Adipocyte (in vitro differentiated cells): ENCODE data around the gene CORIN.

Experiments used
- DNase-seq: peaks from one replicate; pipeline ENCODE4 v3.0.0-alpha.2; 2015; ENCODE audit warnings: low read depth
- H3K27me3 ChIP-seq: replicated peaks from 2 replicates; pipeline ENCODE4 v1.7.0; 2013; ENCODE audit warnings: mild to moderate bottlenecking, low read length, moderate library complexity; ENCODE audit not compliant: control insufficient read depth, insufficient read depth
- H3K36me3 ChIP-seq: 2 replicates; pipeline ENCODE4 v1.7.0; 2013; ENCODE audit warnings: low read length, mild to moderate bottlenecking, moderate library complexity; ENCODE audit not compliant: control insufficient read depth, insufficient read depth, severe bottlenecking
- H3K4me1 ChIP-seq: 2 replicates; pipeline ENCODE4 v1.7.0; 2013; ENCODE audit warnings: mild to moderate bottlenecking, low read length, moderate library complexity; ENCODE audit not compliant: control insufficient read depth, insufficient read depth
- H3K4me3 ChIP-seq: 2 replicates; pipeline ENCODE4 v1.7.0; 2013; ENCODE audit warnings: mild to moderate bottlenecking, low read length, moderate library complexity
- H3K9ac ChIP-seq: 2 replicates; pipeline ENCODE4 v1.7.0; 2013; ENCODE audit warnings: mild to moderate bottlenecking, low read length, moderate library complexity
- H3K9me3 ChIP-seq: 2 replicates; pipeline ENCODE4 v1.7.0; 2013; ENCODE audit warnings: mild to moderate bottlenecking, low read length, moderate library complexity; ENCODE audit not compliant: control insufficient read depth

CORIN gene

DNA sequence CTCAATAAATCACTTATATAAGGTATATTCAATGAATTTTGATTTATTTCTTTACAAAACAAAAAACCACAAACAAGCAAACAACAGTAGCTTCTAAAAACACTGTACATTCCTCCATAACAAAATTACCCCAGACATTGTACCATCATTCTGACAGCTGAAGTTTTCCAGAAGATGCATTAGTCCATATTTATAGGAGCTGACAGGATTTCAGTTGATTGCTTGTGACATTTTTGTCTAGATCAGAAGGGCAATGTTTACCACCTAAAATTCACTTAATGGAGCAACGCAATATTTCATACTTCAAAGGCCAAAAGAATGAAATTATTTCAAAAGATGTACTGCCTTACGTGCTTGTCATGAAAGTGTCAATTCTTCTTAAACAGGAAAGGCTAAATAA, 185.8 kb downstream of the CORIN start:
- no peak overlapping the region for H3K4me3 ChIP-seq
- no peaks in the 10 kb centered on the region for H3K4me1 ChIP-seq
- H3K36me3 ChIP-seq, result no peaks in the 10 kb centered on the region
- no peak overlapping the region for H3K9ac ChIP-seq
- no peak for DNase-seq
- no peaks in the 10 kb centered on the region for H3K9me3 ChIP-seq
- peaks cover 22% of the 10 kb centered on the region for H3K27me3 ChIP-seq

GRCh38 chr4:47651231-47651630, 186.6 kb downstream of the CORIN start:
- Histone ChIP-seq H3K9ac (no peak overlapping the region), H3K27me3 (peaks cover 22% of the 10 kb centered on the region), H3K4me3 (no peak overlapping the region), H3K36me3 (no peaks in the 10 kb centered on the region), H3K4me1 (no peaks in the 10 kb centered on the region), H3K9me3 (no peaks in the 10 kb centered on the region)
- DNase-seq, result no peak

- Histone ChIP-seq H3K27me3 (peaks cover 22% of the 10 kb centered on the region), H3K9ac (no peak overlapping the region), H3K9me3 (no peaks in the 10 kb centered on the region), H3K4me3 (no peak overlapping the region), H3K36me3 (no peaks in the 10 kb centered on the region), H3K4me1 (no peaks in the 10 kb centered on the region)
- DNase-seq, result peak; percentile 63
Measured at GRCh38 chr4:47650584-47651130, 187.2 kb downstream of the CORIN start.

DNA sequence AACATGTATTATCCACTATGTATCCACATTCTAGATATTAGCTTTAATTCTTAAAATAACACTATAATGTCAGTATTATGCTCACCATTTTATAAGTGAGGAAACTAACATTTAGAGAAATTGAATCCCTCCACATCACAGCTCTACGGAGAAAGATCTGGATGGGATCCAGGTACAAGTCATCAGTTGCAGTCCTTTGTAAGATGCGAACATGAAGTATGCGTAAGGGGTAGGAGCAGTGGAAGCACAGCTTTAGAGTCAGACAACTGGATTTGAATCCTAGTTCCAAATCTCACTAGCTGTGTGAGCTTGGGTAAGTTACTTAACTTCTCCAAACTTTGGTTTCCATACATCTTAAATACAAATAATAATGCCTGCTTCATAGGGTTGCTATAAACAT, 190.3 kb downstream of the CORIN start:
- H3K27me3 ChIP-seq, result peaks cover 18% of the 10 kb centered on the region
- no peaks in the 10 kb centered on the region for H3K4me1 ChIP-seq
- DNase-seq, result no peak
- H3K9ac ChIP-seq, result no peak overlapping the region
- no peaks in the 10 kb centered on the region for H3K9me3 ChIP-seq
- H3K4me3 ChIP-seq, result no peak overlapping the region
- H3K36me3 ChIP-seq, result no peaks in the 10 kb centered on the region

DNA sequence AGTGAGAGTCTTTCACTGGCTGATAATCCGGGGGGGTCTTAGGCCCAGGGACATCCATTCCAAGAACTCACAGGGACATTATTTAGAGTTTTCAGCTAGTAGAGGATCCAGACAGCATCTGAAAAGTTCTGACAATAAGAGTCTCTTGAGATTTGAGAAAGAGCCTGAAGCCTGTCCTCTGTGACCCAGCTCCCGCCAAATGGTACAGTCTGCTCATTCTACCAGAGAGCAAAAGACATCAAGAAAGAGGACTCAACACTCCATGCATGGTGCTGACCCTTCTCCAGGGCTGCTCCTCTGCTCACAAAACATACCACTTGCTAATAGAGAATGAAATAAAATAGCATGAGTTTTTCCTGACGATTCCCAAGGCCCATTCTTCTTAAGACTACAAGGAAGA, 190.8 kb downstream of the CORIN start:
- Histone ChIP-seq H3K36me3 (no peaks in the 10 kb centered on the region), H3K27me3 (peaks cover 18% of the 10 kb centered on the region), H3K4me3 (no peak overlapping the region), H3K9me3 (no peaks in the 10 kb centered on the region), H3K4me1 (no peaks in the 10 kb centered on the region), H3K9ac (no peak overlapping the region)
- no peak for DNase-seq

- no peak for DNase-seq
- Histone ChIP-seq H3K9me3 (no peaks in the 10 kb centered on the region), H3K36me3 (no peaks in the 10 kb centered on the region), H3K27me3 (peaks cover 13% of the 10 kb centered on the region), H3K9ac (no peak overlapping the region), H3K4me1 (no peaks in the 10 kb centered on the region), H3K4me3 (no peak overlapping the region)
Measured at GRCh38 chr4:47646372-47646771, 191.5 kb downstream of the CORIN start.

DNA sequence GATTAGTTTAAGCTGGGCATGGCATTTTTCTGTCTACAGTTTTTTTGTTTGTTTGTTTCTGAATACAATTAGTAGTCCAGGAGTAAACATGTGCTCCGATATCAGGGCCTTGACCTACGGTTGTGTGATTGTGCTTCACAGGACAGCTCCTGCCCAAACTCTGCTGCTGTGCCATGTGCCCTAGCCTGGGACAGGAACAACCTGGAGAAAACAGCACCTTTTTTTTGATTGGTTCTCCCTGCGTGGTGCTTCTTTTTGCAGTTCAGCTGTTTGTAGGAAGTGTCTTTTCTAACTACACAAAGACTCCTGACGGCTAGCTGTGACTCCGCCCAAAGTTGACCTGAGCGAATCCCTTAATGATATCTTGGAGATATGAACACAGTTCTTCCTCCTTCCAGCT, 194.0 kb downstream of the CORIN start:
- DNase-seq, result no peak
- peaks cover 2% of the 10 kb centered on the region for H3K4me1 ChIP-seq
- H3K36me3 ChIP-seq, result no peaks in the 10 kb centered on the region
- peaks cover 3% of the 10 kb centered on the region for H3K27me3 ChIP-seq
- no peak overlapping the region for H3K4me3 ChIP-seq
- no peaks in the 10 kb centered on the region for H3K9me3 ChIP-seq
- H3K9ac ChIP-seq, result no peak overlapping the region

GRCh38 chr4:47642985-47643760, 194.7 kb downstream of the CORIN start:
- Histone ChIP-seq H3K27me3 (no peaks in the 10 kb centered on the region), H3K4me3 (no peak overlapping the region), H3K9ac (no peak overlapping the region), H3K36me3 (no peaks in the 10 kb centered on the region), H3K9me3 (no peaks in the 10 kb centered on the region), H3K4me1 (peaks cover 2% of the 10 kb centered on the region)
- no peak for DNase-seq

- no peak for DNase-seq
- peaks cover 2% of the 10 kb centered on the region for H3K4me1 ChIP-seq
- H3K4me3 ChIP-seq, result no peak overlapping the region
- no peak overlapping the region for H3K9ac ChIP-seq
- no peaks in the 10 kb centered on the region for H3K27me3 ChIP-seq
- no peaks in the 10 kb centered on the region for H3K9me3 ChIP-seq
- H3K36me3 ChIP-seq, result no peaks in the 10 kb centered on the region
Measured at GRCh38 chr4:47642191-47642830, 195.6 kb downstream of the CORIN start.

- H3K9ac ChIP-seq, result no peak overlapping the region
- peaks cover 2% of the 10 kb centered on the region for H3K4me1 ChIP-seq
- H3K27me3 ChIP-seq, result no peaks in the 10 kb centered on the region
- no peaks in the 10 kb centered on the region for H3K9me3 ChIP-seq
- H3K36me3 ChIP-seq, result no peaks in the 10 kb centered on the region
- H3K4me3 ChIP-seq, result no peak overlapping the region
- no peak for DNase-seq
Measured at GRCh38 chr4:47641755-47642154, 196.1 kb downstream of the CORIN start.

DNA sequence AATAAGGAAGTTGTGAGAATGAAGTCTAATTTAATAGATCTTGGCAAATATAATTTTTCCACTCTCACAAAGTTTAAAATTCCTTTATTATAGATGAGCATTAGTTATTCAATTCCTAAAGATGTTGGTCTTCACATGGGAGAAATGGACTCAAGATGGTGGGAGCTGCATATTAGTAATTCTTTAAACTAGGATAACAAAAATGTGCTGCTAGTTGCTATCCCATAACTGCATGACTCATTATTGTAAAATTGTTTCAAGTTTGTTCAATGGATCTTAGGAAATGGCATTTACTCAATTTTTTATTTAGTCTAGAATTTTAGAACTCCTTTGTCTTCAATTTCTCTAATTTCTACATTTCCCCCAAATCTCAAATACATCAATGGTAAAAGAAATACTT, 197.0 kb downstream of the CORIN start:
- Histone ChIP-seq H3K4me1 (peaks cover 2% of the 10 kb centered on the region), H3K27me3 (no peaks in the 10 kb centered on the region), H3K9ac (no peak overlapping the region), H3K4me3 (no peak overlapping the region), H3K9me3 (no peaks in the 10 kb centered on the region), H3K36me3 (no peaks in the 10 kb centered on the region)
- peak; percentile 27 for DNase-seq
